GM18861 (cell line): ENCODE data around the gene PID1.

Experiments
- ATAC-seq: cut with Tn5 transposase; IDR thresholded peaks from one replicate; pipeline ENCODE4 v1.9.1; 2021; ENCODE audit not compliant: unreplicated experiment

PID1 gene

GRCh38 chr2:229173825-229174359, 97.2 kb downstream of the PID1 start:
- no peak for ATAC-seq

GRCh38 chr2:229170916-229171315, 100.2 kb downstream of the PID1 start:
- ATAC-seq = no peak

- ATAC-seq = no peak
These were observed 100.9 kb downstream of the PID1 start for GRCh38 chr2:229170171-229170570.

GRCh38 chr2:229169751-229170150, 101.3 kb downstream of the PID1 start:
- no peak for ATAC-seq

- ATAC-seq = no peak
These were observed 106.4 kb downstream of the PID1 start for GRCh38 chr2:229164545-229165249.

- ATAC-seq = no peak
These were observed 107.2 kb downstream of the PID1 start for GRCh38 chr2:229163893-229164292.

- no peak for ATAC-seq
These were observed 109.1 kb downstream of the PID1 start for GRCh38 chr2:229162015-229162414.

GRCh38 chr2:229160984-229161383, 110.1 kb downstream of the PID1 start:
- no peak for ATAC-seq

- ATAC-seq = no peak
These were observed 110.9 kb downstream of the PID1 start for GRCh38 chr2:229160180-229160579.

- no peak for ATAC-seq
These were observed 111.7 kb downstream of the PID1 start for GRCh38 chr2:229159405-229159804.

- ATAC-seq = no peak
These were observed 116.7 kb downstream of the PID1 start for GRCh38 chr2:229154381-229154780.

- ATAC-seq = no peak
These were observed 117.1 kb downstream of the PID1 start for GRCh38 chr2:229153951-229154350.

GRCh38 chr2:229153267-229153666, 117.8 kb downstream of the PID1 start:
- ATAC-seq = no peak

- ATAC-seq = no peak
These were observed 118.4 kb downstream of the PID1 start for GRCh38 chr2:229152674-229153073.

GRCh38 chr2:229150317-229150716, 120.8 kb downstream of the PID1 start:
- ATAC-seq = no peak

GRCh38 chr2:229141424-229142025, 129.6 kb downstream of the PID1 start:
- no peak for ATAC-seq

- no peak for ATAC-seq
These were observed 133.4 kb downstream of the PID1 start for GRCh38 chr2:229137639-229138038.

GRCh38 chr2:229137066-229137465, 134.0 kb downstream of the PID1 start:
- ATAC-seq = no peak

GRCh38 chr2:229133155-229133772, 137.8 kb downstream of the PID1 start:
- ATAC-seq = no peak

GRCh38 chr2:229132236-229132635, 138.9 kb downstream of the PID1 start:
- no peak for ATAC-seq

- ATAC-seq = no peak
These were observed 140.6 kb downstream of the PID1 start for GRCh38 chr2:229130522-229130921.

GRCh38 chr2:229129738-229130371, 141.2 kb downstream of the PID1 start:
- ATAC-seq = no peak
